ENCODE results near the gene TFB2M. TPM values are rescaled to one million over a fixed set of nuclear protein-coding genes. Genes with fewer than 3 reads are reported as not detected.

TFB2M gene
- total and polyA plus RNA-seq, 2 of the 13 experiments (the other 11 are each of a cell fraction or from before 2014, with no cell fraction given) = 15.7 to 31.4 TPM

DNA sequence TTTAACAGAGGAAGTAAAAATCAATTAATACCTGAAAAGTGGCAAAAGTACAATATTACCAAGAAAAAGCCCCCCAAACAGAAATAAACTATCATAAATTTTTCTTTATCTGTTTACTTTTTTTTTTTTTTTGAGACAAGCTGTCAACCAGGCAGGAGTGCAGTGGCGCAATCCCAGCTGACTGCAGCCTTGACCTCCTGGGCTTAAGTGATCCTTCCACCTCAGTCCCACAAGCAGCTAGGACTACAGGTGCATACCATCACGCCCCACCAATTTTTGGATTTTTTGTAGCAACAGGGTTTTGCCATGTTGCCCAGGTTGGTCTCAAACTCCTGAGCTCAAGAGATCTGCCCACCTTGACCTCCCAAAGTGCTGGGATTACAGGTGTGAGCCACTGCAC is 8.0 kb downstream of the TFB2M start (continued):
- TF ChIP-seq TMF1 (CRISPR knock-in tag; IDR thresholded peaks at IDR 0.05; ENCODE audit: low read depth) = no peak
- TF ChIP-seq NR2F6 (IDR thresholded peaks at IDR 0.05) = peak; percentile 74
- TF ChIP-seq NR2F6 (CRISPR knock-in tag; IDR thresholded peaks at IDR 0.05) = peak; percentile 78; the same call in 1 of the 2 replicates
- TF ChIP-seq, protein P1, sequence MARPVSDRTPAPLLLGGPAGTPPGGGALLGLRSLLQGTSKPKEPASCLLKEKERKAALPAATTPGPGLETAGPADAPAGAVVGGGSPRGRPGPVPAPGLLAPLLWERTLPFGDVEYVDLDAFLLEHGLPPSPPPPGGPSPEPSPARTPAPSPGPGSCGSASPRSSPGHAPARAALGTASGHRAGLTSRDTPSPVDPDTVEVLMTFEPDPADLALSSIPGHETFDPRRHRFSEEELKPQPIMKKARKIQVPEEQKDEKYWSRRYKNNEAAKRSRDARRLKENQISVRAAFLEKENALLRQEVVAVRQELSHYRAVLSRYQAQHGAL (CRISPR knock-in tag; IDR thresholded peaks at IDR 0.05; ENCODE audit: not compliant biosample characterization) = no peak
- peak; percentile 66; the same call in 1 of the 2 replicates for TF ChIP-seq CEBPB (IDR thresholded peaks at IDR 0.05; ENCODE audit: borderline replicate concordance, low read depth, low read length)
- TF ChIP-seq NR2F1 (CRISPR knock-in tag; IDR thresholded peaks at IDR 0.05) = peak; percentile 64 to 66; a peak in 2 of 4 replicates
- TF ChIP-seq, protein P2, sequence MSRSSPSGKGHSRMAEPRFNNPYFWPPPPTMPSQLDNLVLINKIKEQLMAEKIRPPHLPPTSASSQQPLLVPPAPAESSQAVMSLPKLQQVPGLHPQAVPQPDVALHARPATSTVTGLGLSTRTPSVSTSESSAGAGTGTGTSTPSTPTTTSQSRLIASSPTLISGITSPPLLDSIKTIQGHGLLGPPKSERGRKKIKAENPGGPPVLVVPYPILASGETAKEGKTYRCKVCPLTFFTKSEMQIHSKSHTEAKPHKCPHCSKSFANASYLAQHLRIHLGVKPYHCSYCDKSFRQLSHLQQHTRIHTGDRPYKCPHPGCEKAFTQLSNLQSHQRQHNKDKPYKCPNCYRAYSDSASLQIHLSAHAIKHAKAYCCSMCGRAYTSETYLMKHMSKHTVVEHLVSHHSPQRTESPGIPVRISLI (CRISPR knock-in tag; IDR thresholded peaks at IDR 0.05; ENCODE audit: borderline replicate concordance) = peak; percentile 73; the same call in 1 of the 2 replicates
- TF ChIP-seq, protein P3, sequence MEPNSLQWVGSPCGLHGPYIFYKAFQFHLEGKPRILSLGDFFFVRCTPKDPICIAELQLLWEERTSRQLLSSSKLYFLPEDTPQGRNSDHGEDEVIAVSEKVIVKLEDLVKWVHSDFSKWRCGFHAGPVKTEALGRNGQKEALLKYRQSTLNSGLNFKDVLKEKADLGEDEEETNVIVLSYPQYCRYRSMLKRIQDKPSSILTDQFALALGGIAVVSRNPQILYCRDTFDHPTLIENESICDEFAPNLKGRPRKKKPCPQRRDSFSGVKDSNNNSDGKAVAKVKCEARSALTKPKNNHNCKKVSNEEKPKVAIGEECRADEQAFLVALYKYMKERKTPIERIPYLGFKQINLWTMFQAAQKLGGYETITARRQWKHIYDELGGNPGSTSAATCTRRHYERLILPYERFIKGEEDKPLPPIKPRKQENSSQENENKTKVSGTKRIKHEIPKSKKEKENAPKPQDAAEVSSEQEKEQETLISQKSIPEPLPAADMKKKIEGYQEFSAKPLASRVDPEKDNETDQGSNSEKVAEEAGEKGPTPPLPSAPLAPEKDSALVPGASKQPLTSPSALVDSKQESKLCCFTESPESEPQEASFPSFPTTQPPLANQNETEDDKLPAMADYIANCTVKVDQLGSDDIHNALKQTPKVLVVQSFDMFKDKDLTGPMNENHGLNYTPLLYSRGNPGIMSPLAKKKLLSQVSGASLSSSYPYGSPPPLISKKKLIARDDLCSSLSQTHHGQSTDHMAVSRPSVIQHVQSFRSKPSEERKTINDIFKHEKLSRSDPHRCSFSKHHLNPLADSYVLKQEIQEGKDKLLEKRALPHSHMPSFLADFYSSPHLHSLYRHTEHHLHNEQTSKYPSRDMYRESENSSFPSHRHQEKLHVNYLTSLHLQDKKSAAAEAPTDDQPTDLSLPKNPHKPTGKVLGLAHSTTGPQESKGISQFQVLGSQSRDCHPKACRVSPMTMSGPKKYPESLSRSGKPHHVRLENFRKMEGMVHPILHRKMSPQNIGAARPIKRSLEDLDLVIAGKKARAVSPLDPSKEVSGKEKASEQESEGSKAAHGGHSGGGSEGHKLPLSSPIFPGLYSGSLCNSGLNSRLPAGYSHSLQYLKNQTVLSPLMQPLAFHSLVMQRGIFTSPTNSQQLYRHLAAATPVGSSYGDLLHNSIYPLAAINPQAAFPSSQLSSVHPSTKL (CRISPR knock-in tag; IDR thresholded peaks at IDR 0.05) = peak; percentile 43; the same call in 1 of the 2 replicates
- peak; percentile 27; the same call in 1 of the 2 replicates for TF ChIP-seq SAP130 (CRISPR knock-in tag; IDR thresholded peaks at IDR 0.05; ENCODE audit: low read depth)
- TF ChIP-seq SOX6 (IDR thresholded peaks at IDR 0.05) = no peak
- TF ChIP-seq SOX6 (CRISPR knock-in tag; IDR thresholded peaks at IDR 0.05) = peak; percentile 16; the same call in 1 of the 2 replicates
- TF ChIP-seq CEBPG (CRISPR knock-in tag; IDR thresholded peaks at IDR 0.05) = peak; percentile 46; the same call in 1 of the 2 replicates
- peak; percentile 26; the same call in 1 of the 2 replicates for TF ChIP-seq NR2C2 (CRISPR knock-in tag; IDR thresholded peaks at IDR 0.05; ENCODE audit: borderline replicate concordance)
